ENCODE data around the gene PLA1A.

GRCh38 chr3:119557192-119557876 is 40.4 kb upstream of the PLA1A start:
- TF ChIP-seq ZNF274 (IDR thresholded peaks at IDR 0.05; ENCODE audit: low read depth, low read length) (no peak), YY1 (IDR thresholded peaks at IDR 0.05; ENCODE audit: insufficient read depth, insufficient read length) (no peak), SUZ12 (IDR thresholded peaks at IDR 0.05; ENCODE audit: extremely low read depth, insufficient read depth, insufficient read length) (no peak)
